HG03469 (cell line): ENCODE data around the gene KRTAP10-6.
"Not testable (repeated sequence)": the region's sequence is repeated elsewhere in the genome, so short reads cannot be mapped to it uniquely, and the experiment has no call there.

Experiments used
- ATAC-seq: cut with Tn5 transposase; IDR thresholded peaks from one replicate; pipeline ENCODE4 v1.9.1; 2021; ENCODE audit warnings: mild to moderate bottlenecking, moderate library complexity, moderate number of reproducible peaks; ENCODE audit not compliant: unreplicated experiment

KRTAP10-6 gene

GRCh38 chr21:44579833-44580144 lies 12.5 kb downstream of the KRTAP10-6 start:
- no peak for ATAC-seq

- ATAC-seq = no peak
Observed at GRCh38 chr21:44579056-44579832, 13.1 kb downstream of the KRTAP10-6 start.

- ATAC-seq = no peak
Observed at GRCh38 chr21:44578371-44579055, 13.8 kb downstream of the KRTAP10-6 start.

GRCh38 chr21:44576025-44576420 lies 16.3 kb downstream of the KRTAP10-6 start:
- ATAC-seq = no peak

- no peak for ATAC-seq
Observed at GRCh38 chr21:44575307-44576024, 16.8 kb downstream of the KRTAP10-6 start.

- ATAC-seq = no peak
Observed at GRCh38 chr21:44574457-44575306, 17.6 kb downstream of the KRTAP10-6 start.

GRCh38 chr21:44573630-44574456 lies 18.5 kb downstream of the KRTAP10-6 start, which contains the start of gene KRTAP10-4:
TSS of gene KRTAP10-4 (plus strand) at chr21:44573729. CDS start at chr21:44573759, 30 bp downstream.
- not testable (repeated sequence) for ATAC-seq

GRCh38 chr21:44572959-44573583 lies 19.2 kb downstream of the KRTAP10-6 start:
- ATAC-seq = no peak

- no peak for ATAC-seq
Observed at GRCh38 chr21:44571844-44572782, 20.2 kb downstream of the KRTAP10-6 start.

- ATAC-seq = no peak
Observed at GRCh38 chr21:44571296-44571695, 21.0 kb downstream of the KRTAP10-6 start.

- ATAC-seq = no peak
Observed at GRCh38 chr21:44569861-44570517, 22.3 kb downstream of the KRTAP10-6 start.

- ATAC-seq = no peak
Observed at GRCh38 chr21:44568667-44569556, 23.4 kb downstream of the KRTAP10-6 start.

- ATAC-seq = no peak
Observed at GRCh38 chr21:44568261-44568660, 24.0 kb downstream of the KRTAP10-6 start.

- ATAC-seq = no peak
Observed at GRCh38 chr21:44567481-44568171, 24.7 kb downstream of the KRTAP10-6 start.

GRCh38 chr21:44566403-44566802 lies 25.9 kb downstream of the KRTAP10-6 start:
- ATAC-seq = no peak

GRCh38 chr21:44564886-44565598 lies 27.3 kb downstream of the KRTAP10-6 start:
- no peak for ATAC-seq
